Measurements from ENCODE around the gene PRKAR1B. TPM values are rescaled to one million over a fixed set of nuclear protein-coding genes. Genes with fewer than 3 reads are reported as not detected.
A peak's percentile ranks its signal among the peaks of the same experiment; 100 is the strongest.
"Not testable (repeated sequence)": the region's sequence is repeated elsewhere in the genome, so short reads cannot be mapped to it uniquely, and the experiment has no call there.

PRKAR1B gene
- total RNA-seq, 1 experiment from 2014 or later: 43.3 TPM

- H2BK20ac ChIP-seq (ENCODE audit: low read depth, low read length, poor library complexity, severe bottlenecking): no peak overlapping the region
- DNase-seq: no peak
- H2BK120ac ChIP-seq (ENCODE audit: low read depth, low read length, poor library complexity, severe bottlenecking): no peak overlapping the region
- H3K4me1 ChIP-seq (ENCODE audit: insufficient read depth, low read length): no peaks in the 10 kb centered on the region
- H3K18ac ChIP-seq (ENCODE audit: insufficient read length, low read depth, low read length): no peak overlapping the region
- H2BK5ac ChIP-seq (ENCODE audit: insufficient read length, low read length): no peak overlapping the region
- H3K9ac ChIP-seq (ENCODE audit: extremely low read depth, insufficient read length, low read length): no peak overlapping the region
- no peaks in the 10 kb centered on the region for H4K20me1 ChIP-seq (ENCODE audit: control insufficient read depth, insufficient read depth, insufficient read length)
- peaks cover 0 to 12% (median 6%) of the 10 kb centered on the region in 3 experiments; a peak in 4 of 7 replicates for H3K36me3 Mint-ChIP-seq (ENCODE audit: insufficient read depth in 1 of 3, low read depth in 3 of 3)
- peak overlapping the region in 2 of 3 experiments; percentile 27 to 39; a peak in 3 of 7 replicates for H3K27ac Mint-ChIP-seq
- H2AFZ ChIP-seq (ENCODE audit: low read length): no peak overlapping the region
- no peak overlapping the region for H2BK15ac ChIP-seq (ENCODE audit: low read depth, low read length)
- no peak overlapping the region for H3K23ac ChIP-seq (ENCODE audit: insufficient read length, low read depth, low read length)
- H2AK5ac ChIP-seq (ENCODE audit: insufficient read length, low read length): no peak overlapping the region
- H4K91ac ChIP-seq (ENCODE audit: insufficient read length, low read depth, low read length): no peak overlapping the region
- no peaks in the 10 kb centered on the region for H3K27me3 ChIP-seq (ENCODE audit: insufficient read depth, low read length)
- no CpG with 5 or more reads among the region's 38 CpGs for WGBS (ENCODE audit: extremely low coverage, insufficient read length, low lambda C conversion rate)
- H3K23me2 ChIP-seq (ENCODE audit: insufficient read length, low read depth, low read length, poor library complexity, severe bottlenecking): no peaks in the 10 kb centered on the region
- no peak overlapping the region for H4K8ac ChIP-seq (replicated peaks; ENCODE audit: insufficient read length, low read depth, low read length)
- TF ChIP-seq CTCF (conservative IDR thresholded peaks at IDR 0.05): no peak
- H3K79me2 ChIP-seq (ENCODE audit: insufficient read depth, low read length): no peaks in the 10 kb centered on the region
- no peak overlapping the region for H3K56ac ChIP-seq (ENCODE audit: insufficient read length, low read depth, low read length)
- H3K9me3 ChIP-seq (ENCODE audit: control insufficient read depth, low read depth, low read length): no peaks in the 10 kb centered on the region
- peaks cover 10% of the 10 kb centered on the region in 2 experiments for H3K4me1 Mint-ChIP-seq
- H4K5ac ChIP-seq (ENCODE audit: insufficient read length, low read depth, low read length): no peak overlapping the region
- no peak overlapping the region for H3K4ac ChIP-seq (ENCODE audit: low read depth, low read length)
- peak overlapping the region; percentile 31; the same call in 1 of the 2 replicates for H3K14ac ChIP-seq (ENCODE audit: insufficient read depth, low read length)
- H3K9me3 Mint-ChIP-seq: peaks cover 0 to 5% of the 10 kb centered on the region in 2 experiments; a peak in 1 of 5 replicates
- no peak overlapping the region for H3T11ph ChIP-seq (ENCODE audit: low read length)
- no peak overlapping the region for H3K4me2 ChIP-seq (ENCODE audit: insufficient read depth, insufficient read length, low read length)
- no peak overlapping the region for H2BK12ac ChIP-seq (ENCODE audit: insufficient read length, low read depth, low read length)
- no peak overlapping the region for H3K27ac ChIP-seq (ENCODE audit: insufficient read length, low read depth, low read length)
- no peak overlapping the region for H3K4me3 Mint-ChIP-seq
- no peaks in the 10 kb centered on the region; the same call in 1 of the 2 replicates for H3K27me3 Mint-ChIP-seq (ENCODE audit: low read depth)
- H3K79me1 ChIP-seq (ENCODE audit: insufficient read depth, low read depth, low read length, poor library complexity, severe bottlenecking): no peaks in the 10 kb centered on the region
Measured at GRCh38 chr7:613442-614140, 113.5 kb downstream of the PRKAR1B start.

DNA sequence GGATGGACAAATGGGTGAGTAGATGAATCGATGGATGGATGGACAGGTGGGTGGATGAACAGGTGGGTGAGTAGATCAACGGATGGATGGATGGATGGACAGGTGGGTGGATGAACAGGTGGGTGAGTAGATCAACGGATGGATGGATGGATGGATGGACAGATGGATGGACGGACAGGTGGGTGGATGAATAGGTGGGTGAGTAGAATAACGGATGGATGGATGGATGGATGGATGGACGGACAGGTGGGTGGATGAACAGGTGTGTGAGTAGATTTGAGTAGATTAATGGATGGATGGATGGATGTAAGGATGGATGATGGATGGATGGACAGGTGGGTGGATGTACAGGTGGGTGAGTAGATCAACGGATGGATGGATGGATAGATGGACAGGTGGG is 115.2 kb downstream of the PRKAR1B start:
- H2BK15ac ChIP-seq (ENCODE audit: low read depth, low read length); H3K79me1 ChIP-seq (ENCODE audit: insufficient read depth, low read depth, low read length, poor library complexity, severe bottlenecking); H3K27ac ChIP-seq (ENCODE audit: insufficient read length, low read depth, low read length); H2AK5ac ChIP-seq (ENCODE audit: insufficient read length, low read length); H2BK5ac ChIP-seq (ENCODE audit: insufficient read length, low read length); H4K20me1 ChIP-seq (ENCODE audit: control insufficient read depth, insufficient read depth, insufficient read length); H2AFZ ChIP-seq (ENCODE audit: low read length); H3K4me1 ChIP-seq (ENCODE audit: insufficient read depth, low read length); H3K18ac ChIP-seq (ENCODE audit: insufficient read length, low read depth, low read length); H3K4me3 Mint-ChIP-seq; DNase-seq; H3K14ac ChIP-seq (ENCODE audit: insufficient read depth, low read length); H3K27me3 ChIP-seq (ENCODE audit: insufficient read depth, low read length); H2BK120ac ChIP-seq (ENCODE audit: low read depth, low read length, poor library complexity, severe bottlenecking); H3K23ac ChIP-seq (ENCODE audit: insufficient read length, low read depth, low read length); H3K4ac ChIP-seq (ENCODE audit: low read depth, low read length); H3K9me3 Mint-ChIP-seq; H4K8ac ChIP-seq (replicated peaks; ENCODE audit: insufficient read length, low read depth, low read length); H3T11ph ChIP-seq (ENCODE audit: low read length); H3K79me2 ChIP-seq (ENCODE audit: insufficient read depth, low read length); H2BK20ac ChIP-seq (ENCODE audit: low read depth, low read length, poor library complexity, severe bottlenecking); H4K5ac ChIP-seq (ENCODE audit: insufficient read length, low read depth, low read length); H3K9ac ChIP-seq (ENCODE audit: extremely low read depth, insufficient read length, low read length); H3K36me3 Mint-ChIP-seq (ENCODE audit: insufficient read depth in 1 of 3, low read depth in 3 of 3); H3K23me2 ChIP-seq (ENCODE audit: insufficient read length, low read depth, low read length, poor library complexity, severe bottlenecking); H3K56ac ChIP-seq (ENCODE audit: insufficient read length, low read depth, low read length); H3K27me3 Mint-ChIP-seq (ENCODE audit: low read depth); H4K91ac ChIP-seq (ENCODE audit: insufficient read length, low read depth, low read length); H3K9me3 ChIP-seq (ENCODE audit: control insufficient read depth, low read depth, low read length); H3K4me2 ChIP-seq (ENCODE audit: insufficient read depth, insufficient read length, low read length); H3K27ac Mint-ChIP-seq; H2BK12ac ChIP-seq (ENCODE audit: insufficient read length, low read depth, low read length): not testable (repeated sequence)
- WGBS (ENCODE audit: extremely low coverage, insufficient read length, low lambda C conversion rate): 100% methylated on average over 2 of the region's 7 CpGs
- H3K4me1 Mint-ChIP-seq: peaks cover 10% of the 10 kb centered on the region in 2 experiments
